H1 (cell line): ENCODE data around the gene INVS. TPM values are rescaled to one million over a fixed set of nuclear protein-coding genes. Genes with fewer than 3 reads are reported as not detected.

Experiments used
- CTCF ChIA-PET: fragments of 300-600 bp; sonication (Branson Sonifier 250); formaldehyde crosslinking; loops from one replicate; lab custom pipeline; 2021; ENCODE audit not compliant: partially characterized antibody; lab: Charles Lee
- POLR2A ChIA-PET: fragments of 300-600 bp; sonication (Branson Sonifier 250); formaldehyde crosslinking; loops from one replicate; lab custom pipeline; 2021; ENCODE audit warnings: inconsistent platforms; ENCODE audit not compliant: partially characterized antibody; lab: Charles Lee
- DNase-seq, 2 experiments: peaks; one replicate each; pipeline versions ENCODE4 v3.0.0 to v3.0.0-alpha.2; 2010 to 2022; ENCODE audit warnings: low spot score in 2 of 2, low read depth in 1 of 2, mixed read lengths in 1 of 2
- FAIRE-seq: peaks from 2 replicates; lab custom pipeline; 2011; peaks lifted over from hg19 to GRCh38; lab: Jason Lieb, UNC
- H2AFZ ChIP-seq: 2 replicates; pipeline ENCODE4 v1.8.1; 2012; ENCODE audit warnings: low read length, inconsistent platforms
- H2AK5ac ChIP-seq: 2 replicates; pipeline ENCODE4 v1.6.1; 2013; ENCODE audit warnings: low read depth, low read length
- H2BK120ac ChIP-seq: replicated peaks from 2 replicates; pipeline ENCODE3; 2013; ENCODE audit warnings: low read depth, low read length, inconsistent platforms
- H2BK12ac ChIP-seq: 2 replicates; pipeline ENCODE4 v1.6.1; 2013; ENCODE audit warnings: low read depth, low read length
- H2BK15ac ChIP-seq: 2 replicates; pipeline ENCODE4 v1.6.1; 2013; ENCODE audit warnings: low read length
- H2BK20ac ChIP-seq: 2 replicates; pipeline ENCODE4 v1.6.1; 2013; ENCODE audit warnings: low read length
- H2BK5ac ChIP-seq: 2 replicates; pipeline ENCODE4 v1.6.1; 2013; ENCODE audit warnings: low read depth, low read length
- H3K14ac ChIP-seq: 2 replicates; pipeline ENCODE4 v1.6.1; 2013; ENCODE audit warnings: inconsistent platforms; ENCODE audit not compliant: insufficient read length
- H3K18ac ChIP-seq: 2 replicates; pipeline ENCODE4 v1.6.1; 2013; ENCODE audit warnings: low read length; ENCODE audit errors: extremely low read depth
- H3K23ac ChIP-seq: 2 replicates; pipeline ENCODE4 v1.6.1; 2013; ENCODE audit warnings: inconsistent platforms; ENCODE audit not compliant: insufficient read length
- H3K23me2 ChIP-seq: 2 replicates; pipeline ENCODE4 v1.6.1; 2013; ENCODE audit warnings: low read depth, low read length
- H3K27ac ChIP-seq: 2 replicates; pipeline ENCODE4 v1.6.1; 2011; ENCODE audit warnings: low read depth, low read length, inconsistent platforms
- H3K27me3 ChIP-seq, 4 experiments: replicated peaks in 1 of 4; 1 replicate in 1 of 4; 2 replicates in 3 of 4; pipeline versions ENCODE4 v1.6.1 to v1.8.1; 2011 to 2013; ENCODE audit warnings: low read length in 3 of 4, mild to moderate bottlenecking in 3 of 4, inconsistent platforms in 2 of 4, mixed read lengths in 2 of 4, moderate library complexity in 1 of 4; ENCODE audit not compliant: control insufficient read depth in 3 of 4, insufficient read depth in 3 of 4; ENCODE audit errors: extremely low read depth in 1 of 4
- H3K36me3 ChIP-seq, 4 experiments: 2 replicates each; pipeline versions ENCODE4 v1.6.1 to v1.8.1; 2011 to 2013; ENCODE audit warnings: mild to moderate bottlenecking in 4 of 4, low read length in 3 of 4, moderate library complexity in 2 of 4, control low read depth in 1 of 4, inconsistent platforms in 1 of 4; ENCODE audit not compliant: insufficient read depth in 4 of 4, control insufficient read depth in 2 of 4
- H3K4ac ChIP-seq: replicated peaks from 2 replicates; pipeline ENCODE3; 2013; ENCODE audit warnings: low read length, low read depth, mixed read lengths, inconsistent platforms; ENCODE audit not compliant: insufficient read length
- H3K4me1 ChIP-seq, 4 experiments: replicated peaks in 1 of 4; 1 replicate in 1 of 4; 2 replicates in 3 of 4; pipeline versions ENCODE4 v1.6.1 to v1.8.1; 2011 to 2013; ENCODE audit warnings: low read length in 3 of 4, inconsistent platforms in 2 of 4, mixed read lengths in 1 of 4; ENCODE audit not compliant: insufficient read depth in 4 of 4, control insufficient read depth in 3 of 4
- H3K4me2 ChIP-seq, 2 experiments: 2 replicates each; pipeline versions ENCODE4 v1.6.1 to v1.8.1; 2011 to 2013; ENCODE audit warnings: low read depth in 2 of 2, low read length in 2 of 2, control low read depth in 1 of 2, inconsistent platforms in 1 of 2, mild to moderate bottlenecking in 1 of 2; ENCODE audit not compliant: insufficient read depth in 1 of 2
- H3K4me3 ChIP-seq, 4 experiments: fragments of 200-600, 300-600 bp in 1 of 4; sonication (generic), shearing (Covaris generic), sonication (Bioruptor Twin) in 1 of 4; 2 replicates each; pipeline versions ENCODE4 v1.5.1 to v1.8.1; 2011 to 2016; ENCODE audit warnings: low read length in 4 of 4, low read depth in 3 of 4, control low read depth in 2 of 4, inconsistent platforms in 2 of 4, mild to moderate bottlenecking in 2 of 4, mixed read lengths in 1 of 4, moderate library complexity in 1 of 4; ENCODE audit not compliant: insufficient read depth in 2 of 4; ENCODE audit errors: extremely low read depth in 1 of 4
- H3K56ac ChIP-seq: replicated peaks from 2 replicates; pipeline ENCODE3; 2013; ENCODE audit warnings: low read depth, mild to moderate bottlenecking, mixed read lengths, low read length, inconsistent platforms; ENCODE audit not compliant: insufficient read length
- H3K79me1 ChIP-seq: 2 replicates; pipeline ENCODE4 v1.6.1; 2013; ENCODE audit warnings: low read depth, low read length, control low read depth
- H3K79me2 ChIP-seq, 2 experiments: 2 replicates each; pipeline versions ENCODE4 v1.6.1 to v1.8.1; 2012 to 2013; ENCODE audit warnings: low read length in 2 of 2, mild to moderate bottlenecking in 2 of 2, inconsistent platforms in 1 of 2; ENCODE audit not compliant: insufficient read depth in 2 of 2, control insufficient read depth in 1 of 2
- H3K9ac ChIP-seq, 4 experiments: replicated peaks in 1 of 4; 1 replicate in 1 of 4; 2 replicates in 3 of 4; pipeline versions ENCODE4 v1.6.1 to v1.8.1; 2011 to 2013; ENCODE audit warnings: low read depth in 3 of 4, low read length in 3 of 4, control low read depth in 2 of 4, mild to moderate bottlenecking in 2 of 4, moderate library complexity in 2 of 4, inconsistent platforms in 1 of 4; ENCODE audit errors: extremely low read depth in 1 of 4
- H3K9me3 ChIP-seq, 2 experiments: 2 replicates each; pipeline versions ENCODE4 v1.6.1 to v1.8.1; 2012 to 2013; ENCODE audit warnings: mild to moderate bottlenecking in 2 of 2, moderate library complexity in 2 of 2, control low read depth in 1 of 2, inconsistent platforms in 1 of 2, low read depth in 1 of 2, low read length in 1 of 2, mixed read lengths in 1 of 2; ENCODE audit not compliant: insufficient read depth in 2 of 2
- H4K20me1 ChIP-seq, 2 experiments: replicated peaks in 1 of 2; 2 replicates each; pipeline versions ENCODE3 to v1.8.1; 2011 to 2013; ENCODE audit warnings: inconsistent platforms in 2 of 2, low read length in 2 of 2, mild to moderate bottlenecking in 1 of 2; ENCODE audit not compliant: insufficient read depth in 2 of 2, control insufficient read depth in 1 of 2
- H4K5ac ChIP-seq: 2 replicates; pipeline ENCODE4 v1.6.1; 2013; ENCODE audit warnings: low read length, low read depth, mixed read lengths, inconsistent platforms; ENCODE audit not compliant: insufficient read length
- H4K8ac ChIP-seq: 2 replicates; pipeline ENCODE4 v1.8.0; 2013; ENCODE audit warnings: mild to moderate bottlenecking, moderate library complexity, low read length, inconsistent platforms; ENCODE audit not compliant: insufficient read depth; ENCODE audit errors: extremely low read depth
- H4K91ac ChIP-seq: replicated peaks from 2 replicates; pipeline ENCODE3; 2013; ENCODE audit warnings: low read length, mixed read lengths, inconsistent platforms; ENCODE audit not compliant: insufficient read length
- ASH2L ChIP-seq: fragments of 200-600, 300-600 bp; sonication (generic); IDR thresholded peaks from one replicate; pipeline ENCODE4 v1.7.1; 2017; ENCODE audit warnings: low read length
- CTCF ChIP-seq, 3 experiments: IDR thresholded peaks; 1 replicate in 2 of 3; 2 replicates in 1 of 3; pipeline versions ENCODE4 v1.5.1 to v1.6.1; 2011; ENCODE audit warnings: low read length in 3 of 3, mild to moderate bottlenecking in 3 of 3, inconsistent platforms in 2 of 3, low read depth in 1 of 3, moderate library complexity in 1 of 3; ENCODE audit not compliant: insufficient read depth in 1 of 3; ENCODE audit errors: control extremely low read depth in 1 of 3
- EGR1 ChIP-seq: IDR thresholded peaks from 2 replicates; pipeline ENCODE4 v1.6.1; 2011; ENCODE audit warnings: low read depth, low read length, borderline replicate concordance
- EP300 ChIP-seq, 2 experiments: IDR thresholded peaks; 1 replicate in 1 of 2; 2 replicates in 1 of 2; pipeline ENCODE4 v1.6.1; 2011 to 2012; ENCODE audit warnings: low read depth in 2 of 2, low read length in 2 of 2, mild to moderate bottlenecking in 2 of 2, borderline replicate concordance in 1 of 2, inconsistent platforms in 1 of 2, moderate library complexity in 1 of 2
- JUND ChIP-seq: IDR thresholded peaks from 2 replicates; pipeline ENCODE4 v1.6.1; 2011; ENCODE audit warnings: mild to moderate bottlenecking, improper control_type of control experiment, low read length
- MAX ChIP-seq: IDR thresholded peaks from 2 replicates; pipeline ENCODE4 v1.6.1; 2012; ENCODE audit warnings: inconsistent platforms
- PHF8 ChIP-seq: fragments of 200-600 bp; sonication (generic); conservative IDR thresholded peaks from 2 replicates; pipeline ENCODE4 v1.7.1; 2012; ENCODE audit warnings: low read depth, mild to moderate bottlenecking, inconsistent platforms, low read length, moderate library complexity
- SIX5 ChIP-seq: IDR thresholded peaks from 2 replicates; pipeline ENCODE4 v1.6.1; 2011; ENCODE audit warnings: mild to moderate bottlenecking, low read depth, low read length
- SP4 ChIP-seq: IDR thresholded peaks from 2 replicates; pipeline ENCODE4 v1.6.1; 2012; ENCODE audit warnings: low read length, inconsistent platforms
- SRF ChIP-seq: IDR thresholded peaks from 2 replicates; pipeline ENCODE4 v1.6.1; 2011; ENCODE audit warnings: mild to moderate bottlenecking, low read depth, low read length, moderate library complexity
- SUZ12 ChIP-seq: fragments of 200-600 bp; sonication (generic); IDR thresholded peaks from 2 replicates; pipeline ENCODE4 v1.6.1; 2012; ENCODE audit warnings: mild to moderate bottlenecking, inconsistent platforms, low read length, moderate library complexity, mixed read lengths
- TAF1 ChIP-seq: IDR thresholded peaks from 2 replicates; pipeline ENCODE4 v1.6.1; 2011; ENCODE audit warnings: mild to moderate bottlenecking, low read depth, low read length
- TBP ChIP-seq: IDR thresholded peaks from 2 replicates; pipeline ENCODE4 v1.6.1; 2011; ENCODE audit warnings: low read depth, low read length, improper control_type of control experiment
- polyA plus RNA-seq, 7 experiments: library from polyadenylated mRNA; depleted of rRNA in 3 of 7; stranded (reverse) in 5 of 7; unstranded in 2 of 7; fragments of >200 nt in 5 of 7; fragments of 200-250 nt in 2 of 7; gene quantifications; 1 replicate in 5 of 7; 2 replicates in 1 of 7; 4 replicates in 1 of 7; pipeline versions ENCODE4 v1.2.1 to v1.2.3, GENCODE V29; 2011 to 2013; ENCODE audit warnings: missing spikeins in 2 of 7, mixed read lengths in 2 of 7
- total RNA-seq: library from RNA; stranded (reverse); fragmentation: NEBNext Ultra II Directional; extraction: Animal tissue kit (Norgen Biotek cat#: 25700); gene quantifications from 2 replicates; pipeline ENCODE4 v1.2.1, GENCODE V29; 2021

The INVS gene
- total and polyA plus RNA-seq, 2 of the 8 experiments (the other 6 are each of a cell fraction or from before 2014, with no cell fraction given) = 4.1 to 6.9 TPM

GRCh38 chr9:100129772-100130171 lies 30.7 kb downstream of the INVS start:
- Histone ChIP-seq H3K4me3 (no peak overlapping the region), H3K9ac (no peak overlapping the region), H2AK5ac (no peak overlapping the region), H3K56ac (no peak overlapping the region), H4K20me1 (no peaks in the 10 kb centered on the region), H3K4me1 (no peaks in the 10 kb centered on the region), H2AFZ (no peak overlapping the region), H3K79me1 (no peaks in the 10 kb centered on the region), H4K91ac (no peak overlapping the region), H3K23ac (no peak overlapping the region), H3K18ac (no peak overlapping the region), H2BK12ac (no peak overlapping the region), H2BK20ac (no peak overlapping the region), H3K4ac (no peak overlapping the region), H2BK120ac (no peak overlapping the region), H3K79me2 (no peaks in the 10 kb centered on the region), H3K27me3 (no peaks in the 10 kb centered on the region), H3K36me3 (no peaks in the 10 kb centered on the region), H3K9me3 (no peaks in the 10 kb centered on the region), H3K27ac (no peak overlapping the region), H3K23me2 (no peaks in the 10 kb centered on the region; the same call in 1 of the 2 replicates), H2BK5ac (no peak overlapping the region), H4K8ac (no peak overlapping the region), H4K5ac (no peak overlapping the region), H3K4me2 (no peak overlapping the region), H2BK15ac (no peak overlapping the region), H3K14ac (no peak overlapping the region)
- FAIRE-seq (no peak), DNase-seq (no peak)
- ChIA-PET POLR2A (interaction anchor here (1.3 kb wide), 1 partner anchor 10 kb away, joined by 5 read pairs; no protein-coding TSS in a partner anchor), CTCF (interaction anchor here (1.6 to 1.7 kb wide), 2 partner anchors 86 to 195 kb away, joined by 4 read pairs; no protein-coding TSS in a partner anchor)
- TF ChIP-seq JUND (no peak), SIX5 (no peak), EGR1 (no peak), PHF8 (no peak), ASH2L (no peak), TBP (no peak), SUZ12 (no peak), SP4 (no peak), EP300 (IDR thresholded peaks at IDR 0.05; ENCODE audit: borderline replicate concordance in 1 of 2, low read depth in 2 of 2, low read length in 2 of 2) (no peak), MAX (no peak), SRF (no peak), CTCF (IDR thresholded peaks at IDR 0.05; ENCODE audit: control extremely low read depth in 1 of 3, insufficient read depth in 1 of 3, low read depth in 1 of 3, low read length in 3 of 3) (no peak), TAF1 (no peak)
